ENCODE measurements around the gene KCNAB2.

The KCNAB2 gene

GRCh38 chr1:6105218-6105679 is 59.6 kb downstream of the KCNAB2 start:
- no peak overlapping the region for H3K4me3 Mint-ChIP-seq
- ATAC-seq (no peak), DNase-seq (ENCODE audit: low spot score in 2 of 2) (no peak)
- H3K4me1 Mint-ChIP-seq: peaks cover 7% of the 10 kb centered on the region
- peaks cover 37% of the 10 kb centered on the region for H3K36me3 Mint-ChIP-seq
- H3K9me3 Mint-ChIP-seq: no peaks in the 10 kb centered on the region
- H3K27ac Mint-ChIP-seq: no peak overlapping the region

DNA sequence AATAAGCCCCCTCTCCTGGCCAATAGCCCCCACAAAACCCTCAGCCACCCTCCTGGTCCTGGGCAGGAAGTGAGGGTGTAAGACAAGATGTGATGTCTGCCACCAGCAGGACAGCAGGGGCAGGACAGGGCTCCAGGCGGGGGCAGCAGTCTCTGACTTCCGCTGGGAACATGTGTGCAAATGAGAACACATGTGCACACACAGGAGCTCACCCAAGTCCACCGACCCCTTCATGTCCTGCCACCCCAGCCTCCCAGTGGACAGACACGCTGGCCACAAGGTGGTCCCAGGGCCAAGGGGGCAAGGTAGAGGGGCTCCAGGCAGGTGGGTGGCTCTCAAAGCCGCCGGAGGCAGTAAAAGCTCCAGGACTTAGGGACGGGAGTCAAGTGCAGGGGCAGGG is 60.1 kb downstream of the KCNAB2 start:
- Mint-ChIP-seq H3K36me3 (peaks cover 31% of the 10 kb centered on the region), H3K4me1 (peaks cover 7% of the 10 kb centered on the region), H3K4me3 (no peak overlapping the region), H3K27ac (no peak overlapping the region), H3K9me3 (no peaks in the 10 kb centered on the region)
- ATAC-seq (no peak), DNase-seq (ENCODE audit: low spot score in 2 of 2) (no peak)

GRCh38 chr1:6106321-6106731 is 60.6 kb downstream of the KCNAB2 start:
- Mint-ChIP-seq H3K4me3 (no peak overlapping the region), H3K27ac (no peak overlapping the region), H3K4me1 (peaks cover 1% of the 10 kb centered on the region), H3K9me3 (no peaks in the 10 kb centered on the region), H3K36me3 (peaks cover 26% of the 10 kb centered on the region)
- DNase-seq (ENCODE audit: low spot score in 2 of 2): no peak
- ATAC-seq: no peak

DNA sequence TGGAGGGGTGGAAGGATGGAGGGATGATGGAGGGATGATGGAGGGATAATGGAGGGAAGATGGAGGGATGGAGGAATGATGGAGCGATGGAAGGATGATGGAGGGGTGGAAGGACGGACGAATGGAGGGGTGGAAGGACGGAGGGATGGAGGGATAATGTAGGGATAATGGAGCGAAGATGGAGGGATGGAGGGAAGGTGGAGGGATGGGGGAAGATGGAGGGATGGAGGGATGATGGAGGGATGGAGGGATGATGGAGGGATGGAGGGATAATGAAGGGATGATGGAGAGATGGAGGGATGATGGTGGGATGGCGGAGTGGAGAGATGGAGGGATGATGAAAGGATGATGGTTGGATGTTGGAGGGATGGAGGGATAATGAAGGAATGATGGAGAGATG is 61.3 kb downstream of the KCNAB2 start:
- no peak for ATAC-seq
- no peaks in the 10 kb centered on the region for H3K4me1 Mint-ChIP-seq

GRCh38 chr1:6107409-6108356 is 62.0 kb downstream of the KCNAB2 start:
- H3K27ac Mint-ChIP-seq: no peak overlapping the region
- peaks cover 12% of the 10 kb centered on the region for H3K36me3 Mint-ChIP-seq
- DNase-seq (ENCODE audit: low spot score in 2 of 2) (no peak), ATAC-seq (no peak)
- no peak overlapping the region for H3K4me3 Mint-ChIP-seq
- no peaks in the 10 kb centered on the region for H3K4me1 Mint-ChIP-seq
- H3K9me3 Mint-ChIP-seq: no peaks in the 10 kb centered on the region

More for the DNA sequence above, 61.3 kb downstream of the KCNAB2 start:
- Mint-ChIP-seq H3K36me3 (peaks cover 19% of the 10 kb centered on the region), H3K4me3 (no peak overlapping the region), H3K27ac (no peak overlapping the region), H3K9me3 (no peaks in the 10 kb centered on the region)
- no peak for DNase-seq (ENCODE audit: low spot score in 2 of 2)

DNA sequence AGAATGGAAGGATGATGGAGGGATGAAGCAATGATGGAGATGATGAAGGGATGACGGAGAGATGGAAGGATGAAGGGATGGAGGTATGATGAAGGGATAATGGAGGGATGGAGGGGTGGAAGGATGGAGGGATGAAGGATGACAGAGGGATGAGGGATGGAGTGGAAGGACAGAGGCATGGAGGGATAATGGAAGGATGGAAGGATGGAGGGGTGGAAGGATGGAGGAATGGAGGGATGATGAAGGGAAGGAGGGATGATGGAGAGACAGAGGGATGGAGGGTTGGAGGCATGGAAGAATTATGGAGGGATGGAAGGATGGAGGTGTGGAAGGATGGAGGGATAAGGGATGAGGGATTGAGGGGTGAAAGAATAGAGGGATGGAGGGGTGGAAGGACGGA is 62.8 kb downstream of the KCNAB2 start:
- DNase-seq (ENCODE audit: low spot score in 2 of 2) (no peak), ATAC-seq (no peak)
- no peaks in the 10 kb centered on the region for H3K4me1 Mint-ChIP-seq
- H3K36me3 Mint-ChIP-seq: peaks cover 4% of the 10 kb centered on the region
- H3K4me3 Mint-ChIP-seq: no peak overlapping the region
- no peak overlapping the region for H3K27ac Mint-ChIP-seq
- H3K9me3 Mint-ChIP-seq: no peaks in the 10 kb centered on the region

GRCh38 chr1:6108937-6109614 is 63.4 kb downstream of the KCNAB2 start:
- H3K27ac Mint-ChIP-seq: no peak overlapping the region
- ATAC-seq (peak; percentile 78), DNase-seq (ENCODE audit: low spot score in 2 of 2) (no peak)
- H3K4me1 Mint-ChIP-seq: no peaks in the 10 kb centered on the region
- no peaks in the 10 kb centered on the region for H3K9me3 Mint-ChIP-seq
- H3K36me3 Mint-ChIP-seq: no peaks in the 10 kb centered on the region
- H3K4me3 Mint-ChIP-seq: no peak overlapping the region

DNA sequence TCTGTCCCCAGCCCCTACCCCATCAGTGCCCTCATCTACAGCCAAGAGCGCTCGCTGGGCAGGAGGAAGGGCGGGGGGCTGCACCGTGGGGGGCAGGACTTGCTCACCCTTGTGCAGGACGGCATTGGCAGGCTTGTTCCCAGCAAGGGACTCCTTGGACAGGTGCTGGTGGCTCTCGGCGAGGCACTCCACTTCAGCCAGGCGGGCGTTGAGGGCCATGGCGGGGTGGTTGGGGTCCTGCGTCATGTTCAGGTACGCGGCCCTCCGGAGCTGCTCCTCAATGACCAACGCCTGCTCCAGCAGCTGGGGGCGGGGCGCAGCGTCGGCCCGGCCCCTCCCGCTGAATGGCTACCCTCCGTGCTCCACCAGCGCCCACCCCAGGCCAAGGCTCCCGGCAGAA is 64.0 kb downstream of the KCNAB2 start:
- no peaks in the 10 kb centered on the region for H3K36me3 Mint-ChIP-seq
- no peak overlapping the region for H3K4me3 Mint-ChIP-seq
- no peak for DNase-seq (ENCODE audit: low spot score in 2 of 2)
- no peaks in the 10 kb centered on the region for H3K4me1 Mint-ChIP-seq
- H3K27ac Mint-ChIP-seq: no peak overlapping the region
- no peaks in the 10 kb centered on the region for H3K9me3 Mint-ChIP-seq
- ATAC-seq: no peak

- no peak overlapping the region for H3K4me3 Mint-ChIP-seq
- ATAC-seq (no peak), DNase-seq (ENCODE audit: low spot score in 2 of 2) (no peak)
- H3K36me3 Mint-ChIP-seq: no peaks in the 10 kb centered on the region
- no peaks in the 10 kb centered on the region for H3K4me1 Mint-ChIP-seq
- H3K9me3 Mint-ChIP-seq: no peaks in the 10 kb centered on the region
- no peak overlapping the region for H3K27ac Mint-ChIP-seq
Observed at GRCh38 chr1:6110326-6110725, 64.6 kb downstream of the KCNAB2 start.

DNA sequence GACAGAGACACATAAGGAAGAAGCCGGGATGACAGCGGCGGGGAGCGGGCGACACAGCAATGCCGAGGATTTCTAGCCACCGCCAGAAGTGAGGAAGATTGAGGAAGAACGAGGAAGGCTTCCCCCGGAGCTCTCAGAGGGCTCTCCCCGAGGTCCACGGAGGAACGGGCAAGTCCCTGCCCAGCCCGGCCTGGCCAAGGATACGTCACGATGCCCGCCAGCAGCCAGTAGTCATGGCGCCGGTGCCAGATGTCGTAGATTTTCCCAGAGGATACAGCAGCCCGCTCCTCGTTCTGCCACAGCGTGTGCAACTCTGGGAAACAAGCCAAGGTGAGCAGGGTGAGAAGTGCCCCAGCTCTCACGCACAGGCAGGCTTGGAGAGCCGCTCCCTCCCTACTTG is 65.9 kb downstream of the KCNAB2 start:
- H3K4me3 Mint-ChIP-seq: no peak overlapping the region
- no peak for ATAC-seq
- peaks cover under 1% of the 10 kb centered on the region for H3K9me3 Mint-ChIP-seq
- H3K36me3 Mint-ChIP-seq: no peaks in the 10 kb centered on the region
- H3K27ac Mint-ChIP-seq: no peak overlapping the region
- H3K4me1 Mint-ChIP-seq: no peaks in the 10 kb centered on the region
- DNase-seq (ENCODE audit: low spot score in 2 of 2): no peak

DNA sequence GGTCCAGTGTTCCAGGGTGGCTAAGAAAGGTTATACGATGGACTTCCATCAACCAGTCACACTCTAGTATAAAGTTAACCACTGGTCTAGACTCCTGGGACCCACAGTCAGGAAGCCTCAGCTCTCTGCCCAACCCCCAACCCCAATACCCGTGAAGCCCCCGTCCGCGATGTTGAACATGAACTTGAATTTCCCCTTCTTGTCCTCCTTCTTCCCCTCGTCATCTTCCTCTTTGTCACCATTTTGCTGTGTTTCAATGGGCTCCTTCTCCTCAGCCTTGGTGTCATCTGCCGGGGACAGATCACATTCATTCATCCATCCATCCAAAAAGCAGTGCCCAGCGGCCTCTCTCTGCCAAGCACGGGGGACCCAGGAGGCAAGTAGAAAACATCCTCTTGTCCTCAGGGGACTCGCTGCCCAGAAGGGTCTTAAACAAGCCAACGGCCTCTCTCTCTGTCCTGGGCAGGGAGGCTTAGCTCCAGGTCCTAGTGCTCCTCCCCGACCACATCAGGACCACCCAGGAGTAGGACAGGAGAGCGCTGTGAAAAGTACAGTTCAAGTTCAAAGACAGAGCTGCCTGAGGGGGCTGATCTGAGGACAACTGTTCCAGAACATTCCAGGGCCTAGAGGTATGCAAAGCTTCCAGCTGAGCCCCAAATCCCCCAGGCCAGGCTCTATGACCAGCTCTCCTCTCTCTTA is 66.5 kb downstream of the KCNAB2 start:
- H3K27ac Mint-ChIP-seq: no peak overlapping the region
- peaks cover 6% of the 10 kb centered on the region for H3K9me3 Mint-ChIP-seq
- H3K36me3 Mint-ChIP-seq: no peaks in the 10 kb centered on the region
- ATAC-seq (no peak), DNase-seq (ENCODE audit: low spot score in 2 of 2) (no peak)
- H3K4me3 Mint-ChIP-seq: no peak overlapping the region
- H3K4me1 Mint-ChIP-seq: no peaks in the 10 kb centered on the region

GRCh38 chr1:6112690-6113005 is 67.0 kb downstream of the KCNAB2 start:
- Mint-ChIP-seq H3K9me3 (peaks cover 7% of the 10 kb centered on the region), H3K4me3 (no peak overlapping the region), H3K4me1 (no peaks in the 10 kb centered on the region), H3K27ac (no peak overlapping the region), H3K36me3 (no peaks in the 10 kb centered on the region)
- ATAC-seq: peak; percentile 5
- no peak for DNase-seq (ENCODE audit: low spot score in 2 of 2)

DNA sequence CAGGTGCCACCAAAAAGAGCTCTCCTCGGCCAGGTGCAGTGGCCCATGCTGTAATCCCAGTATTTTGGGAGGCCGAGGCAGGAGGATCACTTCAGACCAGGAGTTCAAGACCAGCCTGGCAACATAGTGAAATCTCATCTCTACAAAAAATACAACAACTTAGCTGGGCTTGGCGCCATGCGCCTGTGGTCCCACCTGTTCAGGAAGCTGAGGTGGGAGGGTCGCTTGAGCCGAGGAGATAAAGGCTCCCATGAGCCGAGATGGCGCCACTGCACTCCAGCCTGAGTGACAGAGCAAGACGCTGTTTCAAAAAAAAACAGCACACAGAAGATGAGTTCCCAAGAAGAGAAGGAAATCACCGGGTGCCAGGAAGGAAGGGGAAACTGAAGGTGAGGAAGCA is 67.4 kb downstream of the KCNAB2 start:
- no peak for DNase-seq (ENCODE audit: low spot score in 2 of 2)
- H3K27ac Mint-ChIP-seq: no peak overlapping the region
- H3K9me3 Mint-ChIP-seq: peaks cover 7% of the 10 kb centered on the region
- H3K36me3 Mint-ChIP-seq: no peaks in the 10 kb centered on the region
- H3K4me3 Mint-ChIP-seq: no peak overlapping the region
- H3K4me1 Mint-ChIP-seq: no peaks in the 10 kb centered on the region
- no peak for ATAC-seq

- DNase-seq (ENCODE audit: low spot score in 2 of 2): no peak
- Mint-ChIP-seq H3K9me3 (peaks cover 7% of the 10 kb centered on the region), H3K4me3 (no peak overlapping the region), H3K4me1 (no peaks in the 10 kb centered on the region), H3K27ac (no peak overlapping the region), H3K36me3 (no peaks in the 10 kb centered on the region)
- ATAC-seq: no peak
Observed at GRCh38 chr1:6113745-6114144, 68.1 kb downstream of the KCNAB2 start.

DNA sequence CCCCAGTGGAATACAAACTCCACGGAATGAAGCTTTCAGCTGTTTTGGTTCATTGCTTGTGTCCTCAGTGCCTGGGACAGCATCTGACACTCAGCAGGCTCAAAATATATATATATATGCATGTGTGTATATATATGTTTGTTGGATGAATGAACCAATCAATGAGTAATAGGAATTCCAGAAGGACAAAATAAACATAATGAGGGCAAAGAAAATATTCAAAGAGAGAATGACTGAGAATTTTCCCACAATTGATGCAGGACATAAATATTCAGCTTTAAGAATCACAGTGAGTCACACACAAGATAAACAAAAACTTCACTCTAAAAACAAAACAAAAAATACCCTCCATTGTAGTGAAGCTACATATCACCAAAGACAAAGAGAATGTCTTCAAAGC is 70.4 kb downstream of the KCNAB2 start:
- ATAC-seq (no peak), DNase-seq (ENCODE audit: low spot score in 2 of 2) (no peak)
- H3K27ac Mint-ChIP-seq: no peak overlapping the region
- no peaks in the 10 kb centered on the region for H3K36me3 Mint-ChIP-seq
- no peaks in the 10 kb centered on the region for H3K4me1 Mint-ChIP-seq
- H3K9me3 Mint-ChIP-seq: peaks cover 7% of the 10 kb centered on the region
- no peak overlapping the region for H3K4me3 Mint-ChIP-seq

Measured in stimulated activated effector memory CD8-positive, alpha-beta T cell treated with anti-CD3 and anti-CD28 coated beads, Interleukin-12 subunit alpha, Interleukin-12 subunit beta, amount 100 ng/mL, for 72 hours (primary cell).